Neural progenitor cell (in vitro differentiated cells): ENCODE data around the gene NUDT5.

ENCODE experiments used
- EZH2 ChIP-seq: fragments of 200-600 bp; sonication (generic); IDR thresholded peaks from 2 replicates; pipeline ENCODE4 v1.6.1; 2017; ENCODE audit warnings: antibody characterized with exemption, mild to moderate bottlenecking, moderate library complexity
- EZH2phosphoT487 ChIP-seq: fragments of 200-600 bp; sonication (generic); IDR thresholded peaks from 2 replicates; pipeline ENCODE4 v1.6.1; 2017; ENCODE audit warnings: antibody characterized with exemption
- TF ChIP-seq, protein P1 (sequence below): fragments of 200-600 bp; sonication (generic); IDR thresholded peaks from 2 replicates; pipeline ENCODE4 v1.5.1; 2017; ENCODE audit warnings: antibody characterized with exemption, mild to moderate bottlenecking

GRCh38 chr10:12188656-12189055 lies 7.0 kb downstream of the NUDT5 start:
- TF ChIP-seq, protein P1, sequence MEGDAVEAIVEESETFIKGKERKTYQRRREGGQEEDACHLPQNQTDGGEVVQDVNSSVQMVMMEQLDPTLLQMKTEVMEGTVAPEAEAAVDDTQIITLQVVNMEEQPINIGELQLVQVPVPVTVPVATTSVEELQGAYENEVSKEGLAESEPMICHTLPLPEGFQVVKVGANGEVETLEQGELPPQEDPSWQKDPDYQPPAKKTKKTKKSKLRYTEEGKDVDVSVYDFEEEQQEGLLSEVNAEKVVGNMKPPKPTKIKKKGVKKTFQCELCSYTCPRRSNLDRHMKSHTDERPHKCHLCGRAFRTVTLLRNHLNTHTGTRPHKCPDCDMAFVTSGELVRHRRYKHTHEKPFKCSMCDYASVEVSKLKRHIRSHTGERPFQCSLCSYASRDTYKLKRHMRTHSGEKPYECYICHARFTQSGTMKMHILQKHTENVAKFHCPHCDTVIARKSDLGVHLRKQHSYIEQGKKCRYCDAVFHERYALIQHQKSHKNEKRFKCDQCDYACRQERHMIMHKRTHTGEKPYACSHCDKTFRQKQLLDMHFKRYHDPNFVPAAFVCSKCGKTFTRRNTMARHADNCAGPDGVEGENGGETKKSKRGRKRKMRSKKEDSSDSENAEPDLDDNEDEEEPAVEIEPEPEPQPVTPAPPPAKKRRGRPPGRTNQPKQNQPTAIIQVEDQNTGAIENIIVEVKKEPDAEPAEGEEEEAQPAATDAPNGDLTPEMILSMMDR = no peak
- TF ChIP-seq EZH2phosphoT487 (no peak), EZH2 (no peak)
